Measurements from ENCODE around the gene BCL11B.

- TF ChIP-seq BACH1 (tag; IDR thresholded peaks at IDR 0.05) (no peak), ZNF280B (CRISPR knock-in tag; IDR thresholded peaks at IDR 0.05) (no peak), MXD1 (CRISPR knock-in tag; IDR thresholded peaks at IDR 0.05; ENCODE audit: borderline replicate concordance, poor library complexity, severe bottlenecking) (no peak), GTF2F1 (IDR thresholded peaks at IDR 0.05; ENCODE audit: low read depth, low read length) (no peak)
Measured at GRCh38 chr14:99244941-99245563, 26.9 kb downstream of the BCL11B start.
